Endothelial cell of umbilical vein (primary cell): ENCODE measurements around the gene ANO7. TPM values are rescaled to one million over a fixed set of nuclear protein-coding genes. Genes with fewer than 3 reads are reported as not detected.

Experiments
- BruUV-seq: library from RNA; stranded (reverse); fragments of 400-500 nt; replicated peaks from 2 replicates; lab custom pipeline; 2021; lab: Mats Ljungman, UMichigan
- CTCF ChIA-PET: fragments of 300-600, 350-600 bp; sonication (Branson Sonifier 250); formaldehyde crosslinking; loops from one replicate; lab custom pipeline; 2021; ENCODE audit warnings: antibody characterized with exemption, inconsistent platforms; lab: Charles Lee
- POLR2A ChIA-PET: fragments of 300-600, 350-600 bp; sonication (Branson Sonifier 250); formaldehyde crosslinking; loops from one replicate; lab custom pipeline; 2021; ENCODE audit warnings: antibody characterized with exemption, inconsistent platforms; lab: Charles Lee
- DNase-seq: peaks from one replicate; pipeline ENCODE4 v3.0.0-alpha.2; 2011; ENCODE audit warnings: low read depth, low spot score
- FAIRE-seq: peaks from 2 replicates; lab custom pipeline; 2011; peaks lifted over from hg19 to GRCh38; lab: Jason Lieb, UNC
- H2AFZ ChIP-seq: 2 replicates; pipeline ENCODE4 v1.6.0; 2012; ENCODE audit warnings: low read depth, low read length, control low read depth, inconsistent platforms
- H3K27ac ChIP-seq: 2 replicates; pipeline ENCODE4 v1.5.1; 2011; ENCODE audit warnings: low read depth, mild to moderate bottlenecking, control low read depth, low read length, moderate library complexity; ENCODE audit not compliant: insufficient read depth
- H3K27me3 ChIP-seq, 2 experiments: 2 replicates each; pipeline versions ENCODE4 v1.6.0 to v1.6.1; 2011; ENCODE audit warnings: low read length in 2 of 2, mixed read lengths in 1 of 2; ENCODE audit not compliant: control insufficient read depth in 2 of 2, insufficient read depth in 2 of 2
- H3K36me3 ChIP-seq, 2 experiments: 2 replicates in 1 of 2; 3 replicates in 1 of 2; pipeline ENCODE4 v1.5.1; 2011; ENCODE audit warnings: low read length in 2 of 2, mild to moderate bottlenecking in 1 of 2, moderate library complexity in 1 of 2; ENCODE audit not compliant: control insufficient read depth in 2 of 2, insufficient read depth in 2 of 2; ENCODE audit errors: extremely low read depth in 1 of 2
- H3K4me1 ChIP-seq: 3 replicates; pipeline ENCODE4 v1.5.1; 2011; ENCODE audit warnings: mild to moderate bottlenecking, low read length; ENCODE audit not compliant: control insufficient read depth, insufficient read depth; ENCODE audit errors: extremely low read depth
- H3K4me2 ChIP-seq: 2 replicates; pipeline ENCODE4 v1.6.1; 2011; ENCODE audit warnings: low read length, control low read depth, mixed read lengths; ENCODE audit not compliant: insufficient read depth
- H3K4me3 ChIP-seq, 3 experiments: fragments of 200-600 bp in 1 of 3; sonication (generic), shearing (Covaris generic) in 1 of 3; replicated peaks in 1 of 3; 2 replicates each; pipeline ENCODE4 v1.5.1; 2011 to 2016; ENCODE audit warnings: control low read depth in 3 of 3, low read length in 3 of 3, mild to moderate bottlenecking in 2 of 3, inconsistent platforms in 1 of 3, low read depth in 1 of 3, moderate library complexity in 1 of 3; ENCODE audit not compliant: insufficient read depth in 1 of 3
- H3K79me2 ChIP-seq: 2 replicates; pipeline ENCODE4 v1.6.0; 2012; ENCODE audit warnings: low read length, inconsistent platforms; ENCODE audit not compliant: control insufficient read depth, insufficient read depth
- H3K9ac ChIP-seq: replicated peaks from 2 replicates; pipeline ENCODE3; 2011; ENCODE audit warnings: low read length, control low read depth; ENCODE audit not compliant: insufficient read depth; ENCODE audit errors: extremely low read depth
- H3K9me1 ChIP-seq: replicated peaks from 3 replicates; pipeline ENCODE4 v1.6.0; 2011; ENCODE audit warnings: mild to moderate bottlenecking, low read length; ENCODE audit not compliant: control insufficient read depth, insufficient read depth; ENCODE audit errors: extremely low read depth
- H3K9me3 ChIP-seq: replicated peaks from 2 replicates; pipeline ENCODE4 v1.5.1; 2012; ENCODE audit warnings: low read length, inconsistent platforms; ENCODE audit not compliant: control insufficient read depth, insufficient read depth
- H4K20me1 ChIP-seq: replicated peaks from 2 replicates; pipeline ENCODE3; 2011; ENCODE audit warnings: mild to moderate bottlenecking, low read length; ENCODE audit not compliant: control insufficient read depth, insufficient read depth; ENCODE audit errors: extremely low read depth
- CTCF ChIP-seq, 2 donors: IDR thresholded peaks; 1 replicate in 1 of 2; 2 replicates in 1 of 2; pipeline ENCODE4 v1.5.1; 2011; ENCODE audit warnings: low read length in 2 of 2, mild to moderate bottlenecking in 2 of 2, moderate library complexity in 2 of 2, control low read depth in 1 of 2, inconsistent platforms in 1 of 2, low read depth in 1 of 2; ENCODE audit not compliant: insufficient read depth in 1 of 2; ENCODE audit errors: extremely low read depth in 1 of 2
- EZH2 ChIP-seq: IDR thresholded peaks from 2 replicates; pipeline ENCODE4 v1.6.1; 2012; ENCODE audit warnings: borderline replicate concordance, low read depth, mild to moderate bottlenecking, moderate library complexity, low read length, inconsistent platforms; ENCODE audit not compliant: severe bottlenecking
- FOS ChIP-seq: IDR thresholded peaks from 2 replicates; pipeline ENCODE4 v1.6.1; 2011; ENCODE audit warnings: mild to moderate bottlenecking, low read length, moderate library complexity, borderline replicate concordance; ENCODE audit not compliant: insufficient read depth
- GATA2 ChIP-seq: IDR thresholded peaks from 2 replicates; pipeline ENCODE4 v1.7.0; 2011; ENCODE audit warnings: low read depth, mild to moderate bottlenecking, moderate library complexity, mixed read lengths, low read length; ENCODE audit not compliant: insufficient read length, insufficient read depth
- JUN ChIP-seq: IDR thresholded peaks from 2 replicates; pipeline ENCODE4 v1.6.1; 2011; ENCODE audit warnings: borderline replicate concordance, low read depth; ENCODE audit not compliant: insufficient read length, insufficient read depth
- MAX ChIP-seq: IDR thresholded peaks from 2 replicates; pipeline ENCODE4 v1.6.1; 2011; ENCODE audit not compliant: insufficient read depth, insufficient read length
- MYC ChIP-seq: IDR thresholded peaks from one replicate; pipeline ENCODE4 v1.6.1; 2011; ENCODE audit warnings: mild to moderate bottlenecking, low read depth, low read length
- POLR2A ChIP-seq: IDR thresholded peaks from 2 replicates; pipeline ENCODE4 v1.6.1; 2012; ENCODE audit warnings: low read depth, mild to moderate bottlenecking, control low read depth, low read length
- POLR2AphosphoS5 ChIP-seq: IDR thresholded peaks from 2 replicates; pipeline ENCODE4 v1.6.1; 2012; ENCODE audit warnings: low read depth, mild to moderate bottlenecking, control low read depth, low read length, moderate library complexity; ENCODE audit not compliant: insufficient read depth
- dilution Hi-C: fragments of 300-500 bp; cut with MboI; formaldehyde crosslinking; loops from one replicate; pipeline ENCODE4 v1.15.0; 2019; ENCODE audit warnings: low sequenced_read_pairs; ENCODE audit not compliant: extremely low pct_ligation_motif_present
- intact Hi-C: fragments of 100-400 bp; cut with micrococcal nuclease; formaldehyde crosslinking; loops from one replicate; pipeline ENCODE4 v1.10.0; 2022
- polyA plus RNA-seq, 4 experiments: library from polyadenylated mRNA; depleted of rRNA in 3 of 4; stranded (reverse) in 3 of 4; unstranded in 1 of 4; fragments of >200 nt; gene quantifications; 2 replicates each; pipeline versions ENCODE4 v1.2.1 to v1.2.3, GENCODE V29; 2011 to 2012; ENCODE audit warnings: missing spikeins in 1 of 4
- total RNA-seq: library from RNA; stranded (reverse); gene quantifications from 2 replicates; pipeline ENCODE4 v1.2.3, GENCODE V29; 2021

Gene ANO7
- total and polyA plus RNA-seq, 2 donors (not counting 3 experiments of a cell fraction or from before 2014, with no cell fraction given), result 0.81 to 2.5 TPM

GRCh38 chr2:241228081-241228859 lies 39.8 kb downstream of the ANO7 start:
- no peaks in the 10 kb centered on the region for H3K9me3 ChIP-seq
- no peak for FAIRE-seq
- BruUV-seq, result no TSS peak
- no peak for TF ChIP-seq EZH2
- TF ChIP-seq GATA2, result no peak
- TF ChIP-seq FOS, result no peak
- no peak for TF ChIP-seq CTCF (IDR thresholded peaks at IDR 0.05; ENCODE audit: extremely low read depth in 1 of 2, insufficient read depth in 1 of 2, low read depth in 1 of 2, low read length in 2 of 2)
- TF ChIP-seq JUN, result no peak
- TF ChIP-seq POLR2AphosphoS5, result no peak
- TF ChIP-seq MAX, result no peak
- TF ChIP-seq MYC, result no peak
- no peak for TF ChIP-seq POLR2A
- no peaks in the 10 kb centered on the region for H3K27me3 ChIP-seq
- H3K9ac ChIP-seq, result no peak overlapping the region
- H3K27ac ChIP-seq, result no peak overlapping the region
- H3K36me3 ChIP-seq, result peaks cover 11 to 52% of the 10 kb centered on the region in 2 experiments
- intact Hi-C loops, result no loop called here
- no peak for DNase-seq
- no peaks in the 10 kb centered on the region for H3K79me2 ChIP-seq
- no peak overlapping the region for H3K4me2 ChIP-seq
- H3K4me3 ChIP-seq, result no peak overlapping the region
- ChIA-PET POLR2A (no interaction called here), CTCF (interaction anchor here (1.1 to 1.2 kb wide), 2 partner anchors 314 to 377 kb away, joined by 3 read pairs; no protein-coding TSS in a partner anchor)
- peaks cover 22% of the 10 kb centered on the region for H3K4me1 ChIP-seq
- no peaks in the 10 kb centered on the region for H3K9me1 ChIP-seq
- dilution Hi-C loops, result no loop called here
- H4K20me1 ChIP-seq, result no peaks in the 10 kb centered on the region
- H2AFZ ChIP-seq, result no peak overlapping the region
